Ishikawa (cell line): ENCODE measurements around the gene LGI4.

ENCODE experiments used
- CEBPB ChIP-seq: IDR thresholded peaks from 2 replicates; pipeline ENCODE4 v1.6.1; 2012
- CREB1 ChIP-seq: IDR thresholded peaks from 2 replicates; pipeline ENCODE4 v1.6.1; 2012; ENCODE audit warnings: low read depth
- EGR1 ChIP-seq: IDR thresholded peaks from 2 replicates; pipeline ENCODE4 v1.6.1; 2012
- EP300 ChIP-seq: IDR thresholded peaks from 2 replicates; pipeline ENCODE4 v1.6.1; 2012; ENCODE audit warnings: borderline replicate concordance
- FOXM1 ChIP-seq: IDR thresholded peaks from 2 replicates; pipeline ENCODE4 v1.6.1; 2012; ENCODE audit warnings: low read depth, borderline replicate concordance
- MAX ChIP-seq: IDR thresholded peaks from 2 replicates; pipeline ENCODE4 v1.6.1; 2012
- NFIC ChIP-seq: IDR thresholded peaks from 2 replicates; pipeline ENCODE4 v1.6.1; 2012
- RAD21 ChIP-seq: IDR thresholded peaks from 2 replicates; pipeline ENCODE4 v1.6.1; 2012; ENCODE audit warnings: low read depth
- REST ChIP-seq: IDR thresholded peaks from 2 replicates; pipeline ENCODE4 v1.6.1; 2012; ENCODE audit warnings: low read depth, mild to moderate bottlenecking
- TAF1 ChIP-seq: IDR thresholded peaks from 2 replicates; pipeline ENCODE4 v1.6.1; 2012; ENCODE audit warnings: low read depth, mild to moderate bottlenecking
- TCF12 ChIP-seq: IDR thresholded peaks from 2 replicates; pipeline ENCODE4 v1.6.1; 2012; ENCODE audit warnings: low read depth
- TEAD4 ChIP-seq: IDR thresholded peaks from 2 replicates; pipeline ENCODE4 v1.6.1; 2012
- USF1 ChIP-seq: IDR thresholded peaks from 2 replicates; pipeline ENCODE4 v1.6.1; 2012
- YY1 ChIP-seq: IDR thresholded peaks from 2 replicates; pipeline ENCODE4 v1.6.1; 2012; ENCODE audit warnings: low read depth
- ZBTB7A ChIP-seq: IDR thresholded peaks from 2 replicates; pipeline ENCODE4 v1.6.1; 2012; ENCODE audit warnings: low read depth

LGI4 gene

GRCh38 chr19:35106898-35107541, 27.8 kb downstream of the LGI4 start:
- TF ChIP-seq TCF12 (no peak), FOXM1 (no peak), TAF1 (no peak), CREB1 (no peak), RAD21 (no peak), NFIC (no peak), MAX (no peak)

GRCh38 chr19:35106291-35106583, 28.6 kb downstream of the LGI4 start:
- TF ChIP-seq ZBTB7A, result no peak
- no peak for TF ChIP-seq CEBPB
- TF ChIP-seq EP300, result no peak
- no peak for TF ChIP-seq NFIC
- TF ChIP-seq USF1, result no peak
- no peak for TF ChIP-seq YY1

GRCh38 chr19:35105411-35106290, 29.2 kb downstream of the LGI4 start:
- no peak for TF ChIP-seq NFIC
- TF ChIP-seq USF1, result no peak
- TF ChIP-seq TEAD4, result no peak

GRCh38 chr19:35105047-35105410, 29.8 kb downstream of the LGI4 start:
- TF ChIP-seq TEAD4 (no peak), CEBPB (no peak), YY1 (no peak), REST (no peak), TCF12 (no peak), ZBTB7A (no peak), TAF1 (no peak), EP300 (no peak), FOXM1 (no peak), CREB1 (no peak), EGR1 (no peak), USF1 (no peak), NFIC (no peak), RAD21 (no peak), MAX (no peak)

GRCh38 chr19:35104361-35104760, 30.5 kb downstream of the LGI4 start:
- TF ChIP-seq TEAD4, result no peak

- TF ChIP-seq YY1 (no peak), ZBTB7A (no peak), TCF12 (no peak), FOXM1 (no peak), EP300 (no peak), CREB1 (no peak), EGR1 (no peak), RAD21 (no peak), NFIC (no peak), USF1 (no peak), REST (no peak), MAX (no peak)
These were observed 34.0 kb downstream of the LGI4 start for GRCh38 chr19:35100588-35101533.
